GM23338 (cell line): ENCODE results near the gene UBALD2. TPM values are rescaled to one million over a fixed set of nuclear protein-coding genes. Genes with fewer than 3 reads are reported as not detected.

ENCODE experiments used
- ATAC-seq: fragments of 200-7000 bp; cut with Tn5 transposase; 3 replicates; pipeline ENCODE4 v1.9.1; 2020
- DNase-seq: peaks from one replicate; pipeline ENCODE4 v3.0.0-alpha.2; 2015; ENCODE audit warnings: low spot score
- H2AFZ ChIP-seq: fragments of 200-600 bp; sonication (generic); 2 replicates; pipeline ENCODE4 v1.8.0; 2016; ENCODE audit warnings: antibody characterized with exemption, mild to moderate bottlenecking, moderate library complexity
- H3F3A ChIP-seq: fragments of 200-600 bp; sonication (generic); replicated peaks from 2 replicates; pipeline ENCODE4 v1.8.0; 2017; ENCODE audit warnings: antibody characterized with exemption, mixed run types, low read depth
- H3K27ac ChIP-seq: fragments of 200-600 bp; sonication (generic); 2 replicates; pipeline ENCODE4 v1.6.1; 2016; ENCODE audit warnings: low read depth
- H3K27me3 ChIP-seq: fragments of 200-600 bp; sonication (generic); 2 replicates; pipeline ENCODE4 v1.8.0; 2016; ENCODE audit warnings: mild to moderate bottlenecking, mixed run types, moderate library complexity; ENCODE audit not compliant: insufficient read depth
- H3K36me3 ChIP-seq: fragments of 200-600 bp; sonication (generic); 2 replicates; pipeline ENCODE4 v1.8.0; 2016; ENCODE audit warnings: mild to moderate bottlenecking; ENCODE audit not compliant: insufficient read depth
- H3K4me1 ChIP-seq: fragments of 200-600 bp; sonication (generic); 2 replicates; pipeline ENCODE4 v1.8.0; 2016; ENCODE audit warnings: mild to moderate bottlenecking, moderate library complexity; ENCODE audit not compliant: insufficient read depth
- H3K4me2 ChIP-seq: fragments of 200-600 bp; sonication (generic); 2 replicates; pipeline ENCODE4 v1.7.1; 2017; ENCODE audit warnings: mixed run types
- H3K4me3 ChIP-seq: fragments of 200-600 bp; sonication (generic); 2 replicates; pipeline ENCODE4 v1.6.1; 2016; ENCODE audit warnings: mixed run types
- H3K79me2 ChIP-seq: fragments of 200-600 bp; sonication (generic); replicated peaks from 2 replicates; pipeline ENCODE4 v1.8.0; 2017; ENCODE audit warnings: mild to moderate bottlenecking; ENCODE audit not compliant: insufficient read depth
- H3K9me2 ChIP-seq: fragments of 200-600 bp; sonication (generic); 2 replicates; pipeline ENCODE4 v1.8.0; 2017; ENCODE audit not compliant: insufficient read depth
- H4K20me1 ChIP-seq: fragments of 200-600 bp; sonication (generic); replicated peaks from 2 replicates; pipeline ENCODE4 v1.8.0; 2017; ENCODE audit warnings: mild to moderate bottlenecking; ENCODE audit not compliant: insufficient read depth
- H3K27ac Mint-ChIP-seq: 2 replicates; pipeline ENCODE4 v1.8.0; 2020; ENCODE audit warnings: inconsistent platforms, mild to moderate bottlenecking, moderate library complexity, mixed read lengths
- H3K27me3 Mint-ChIP-seq: 3 replicates; pipeline ENCODE4 v1.8.0; 2022; ENCODE audit warnings: low read depth, mild to moderate bottlenecking, moderate library complexity, mixed read lengths, inconsistent platforms; ENCODE audit not compliant: insufficient read depth, poor library complexity
- H3K36me3 Mint-ChIP-seq: 3 replicates; pipeline ENCODE4 v1.8.0; 2021; ENCODE audit warnings: low read depth, mild to moderate bottlenecking, inconsistent platforms, moderate library complexity, mixed read lengths
- H3K4me1 Mint-ChIP-seq: 3 replicates; pipeline ENCODE4 v1.8.0; 2020; ENCODE audit warnings: mild to moderate bottlenecking, inconsistent platforms, mixed read lengths
- H3K4me3 Mint-ChIP-seq: 3 replicates; pipeline ENCODE4 v1.8.0; 2021; ENCODE audit warnings: moderate library complexity, mild to moderate bottlenecking, inconsistent platforms, mixed read lengths
- H3K9me3 Mint-ChIP-seq: 3 replicates; pipeline ENCODE4 v1.8.0; 2020; ENCODE audit warnings: moderate library complexity, mild to moderate bottlenecking, inconsistent platforms, mixed read lengths
- CREB1 ChIP-seq: fragments of 250-450 bp; sonication (Bioruptor Pico); IDR thresholded peaks from 2 replicates; pipeline ENCODE4 v1.5.0; 2020; ENCODE audit warnings: low read depth, mild to moderate bottlenecking, moderate library complexity
- EZH2 ChIP-seq: fragments of 200-600 bp; sonication (generic); IDR thresholded peaks from one replicate; pipeline ENCODE4 v1.8.0; 2017; ENCODE audit warnings: antibody characterized with exemption, mild to moderate bottlenecking, low read depth; ENCODE audit not compliant: unreplicated experiment
- EZH2phosphoT487 ChIP-seq: fragments of 200-600 bp; sonication (generic); IDR thresholded peaks from one replicate; pipeline ENCODE4 v1.8.1; 2018; ENCODE audit warnings: antibody characterized with exemption; ENCODE audit not compliant: unreplicated experiment
- JUNB ChIP-seq: IDR thresholded peaks from one replicate; pipeline ENCODE4 v1.6.1; 2016; ENCODE audit warnings: antibody characterized with exemption; ENCODE audit not compliant: unreplicated experiment
- NANOG ChIP-seq: IDR thresholded peaks from 2 replicates; pipeline ENCODE4 v1.6.1; 2016; ENCODE audit warnings: antibody characterized with exemption, borderline replicate concordance
- POLR2AphosphoS5 ChIP-seq: IDR thresholded peaks from 2 replicates; pipeline ENCODE4 v1.6.1; 2016; ENCODE audit warnings: antibody characterized with exemption, low read depth
- ZNF114 ChIP-seq: fragments of 250-450 bp; sonication (Bioruptor Pico); IDR thresholded peaks from 2 replicates; pipeline ENCODE4 v1.5.0; 2020; ENCODE audit warnings: mild to moderate bottlenecking, moderate library complexity
- polyA plus RNA-seq: library from polyadenylated mRNA; unstranded; fragments of >200 nt; fragmentation: Nextera tagmentation; extraction: Ambion mirVana; gene quantifications from 2 replicates; pipeline ENCODE4 v1.2.1, GENCODE V29; 2016
- total RNA-seq: library from RNA; depleted of rRNA; stranded (reverse); fragments of >200 nt; shearing (Covaris generic); gene quantifications from 2 replicates; pipeline ENCODE4 v1.2.3, GENCODE V29; 2014
- TF ChIP-seq, protein P1 (sequence below): IDR thresholded peaks from 2 replicates; pipeline ENCODE4 v1.6.1; 2016; ENCODE audit warnings: antibody characterized with exemption
- TF ChIP-seq, protein P2 (sequence below), 2 experiments: fragments of 200-600 bp in 1 of 2; sonication (generic) in 1 of 2; conservative IDR thresholded peaks; 2 replicates each; pipeline versions ENCODE4 v1.5.1 to v1.6.1; 2016 to 2017; ENCODE audit warnings: antibody characterized with exemption in 2 of 2, low read depth in 2 of 2, mild to moderate bottlenecking in 2 of 2, moderate library complexity in 1 of 2

The UBALD2 gene
- total and polyA plus RNA-seq, 2 experiments from 2014 or later: 2.2 to 3.1 TPM

DNA sequence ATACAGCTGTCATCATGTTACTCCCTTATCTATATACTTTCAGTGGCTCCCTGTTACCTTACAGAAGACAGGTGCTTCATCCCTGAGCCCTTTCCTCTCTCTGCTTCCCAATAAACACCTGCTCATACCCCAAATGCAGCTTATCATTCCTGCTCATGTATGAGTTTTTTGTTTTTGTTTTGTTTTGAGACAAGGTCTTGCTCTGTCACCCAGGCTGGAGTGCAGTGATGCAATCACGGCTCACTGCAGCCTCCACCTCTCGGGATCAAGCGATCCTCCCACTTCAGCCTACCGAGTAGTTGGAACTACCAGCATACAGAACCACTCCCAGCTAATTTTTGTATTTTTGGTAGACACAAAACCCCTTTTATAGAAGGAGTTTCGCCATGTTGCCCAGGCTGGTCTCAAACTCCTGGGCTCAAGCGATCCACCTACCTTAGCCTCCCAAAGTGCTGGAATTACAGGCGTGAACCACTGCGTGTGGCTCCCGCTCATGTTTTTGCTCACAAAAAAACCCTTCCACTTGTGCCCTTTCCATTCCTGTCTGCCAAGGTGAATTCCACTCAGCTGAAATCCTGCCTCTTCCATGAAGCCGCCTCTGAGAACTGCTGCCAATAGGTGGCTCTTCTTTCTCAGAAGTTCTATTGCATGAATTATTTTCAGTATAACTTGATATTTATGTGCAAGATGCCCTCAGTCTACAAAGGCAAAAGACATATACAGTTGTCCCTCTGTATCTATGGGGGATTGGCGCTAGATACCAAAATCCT is 16.9 kb upstream of the UBALD2 start:
- no peak overlapping the region for H3K27ac Mint-ChIP-seq
- DNase-seq: no peak

DNA sequence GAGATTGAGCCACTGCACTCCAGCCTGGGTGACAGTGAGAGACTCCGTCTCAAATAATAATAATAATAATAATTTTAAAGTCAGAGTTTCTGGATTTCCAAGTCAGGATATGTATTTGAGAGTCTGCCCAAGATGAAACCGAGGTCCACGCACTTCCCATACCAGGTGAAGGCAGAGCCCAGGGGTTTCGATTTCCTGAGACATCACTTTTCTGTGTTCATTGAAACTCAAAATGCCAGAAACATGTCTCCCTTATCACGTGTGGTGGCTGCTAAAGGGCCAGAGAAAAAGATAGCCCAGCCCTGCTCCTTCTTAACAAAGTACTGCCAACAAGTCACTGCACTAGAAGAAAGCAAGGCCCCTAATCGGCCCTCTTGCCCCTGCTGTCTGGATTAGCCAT is 15.0 kb upstream of the UBALD2 start:
- Histone ChIP-seq H4K20me1 (no peaks in the 10 kb centered on the region), H3K27me3 (no peaks in the 10 kb centered on the region), H3K27ac (no peak overlapping the region), H3K4me2 (no peak overlapping the region), H3K36me3 (no peaks in the 10 kb centered on the region), H3K4me3 (no peak overlapping the region), H3F3A (0 out of 2 replicates have a peak, but pooled peaks cover 3% of the 10 kb centered on the region), H3K79me2 (no peaks in the 10 kb centered on the region), H3K9me2 (no peaks in the 10 kb centered on the region), H3K4me1 (no peaks in the 10 kb centered on the region), H2AFZ (no peak overlapping the region)
- Mint-ChIP-seq H3K27ac (no peak overlapping the region), H3K36me3 (no peaks in the 10 kb centered on the region), H3K4me1 (peaks cover 7% of the 10 kb centered on the region), H3K4me3 (no peak overlapping the region), H3K9me3 (no peaks in the 10 kb centered on the region), H3K27me3 (peaks cover 2% of the 10 kb centered on the region)
- ATAC-seq (no peak), DNase-seq (no peak)
- TF ChIP-seq, protein P1, sequence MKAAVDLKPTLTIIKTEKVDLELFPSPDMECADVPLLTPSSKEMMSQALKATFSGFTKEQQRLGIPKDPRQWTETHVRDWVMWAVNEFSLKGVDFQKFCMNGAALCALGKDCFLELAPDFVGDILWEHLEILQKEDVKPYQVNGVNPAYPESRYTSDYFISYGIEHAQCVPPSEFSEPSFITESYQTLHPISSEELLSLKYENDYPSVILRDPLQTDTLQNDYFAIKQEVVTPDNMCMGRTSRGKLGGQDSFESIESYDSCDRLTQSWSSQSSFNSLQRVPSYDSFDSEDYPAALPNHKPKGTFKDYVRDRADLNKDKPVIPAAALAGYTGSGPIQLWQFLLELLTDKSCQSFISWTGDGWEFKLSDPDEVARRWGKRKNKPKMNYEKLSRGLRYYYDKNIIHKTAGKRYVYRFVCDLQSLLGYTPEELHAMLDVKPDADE: no peak
- TF ChIP-seq EZH2phosphoT487: no peak
- no peak for TF ChIP-seq EZH2
- no peak for TF ChIP-seq ZNF114 (CRISPR knock-in tag)
- TF ChIP-seq CREB1 (CRISPR knock-in tag): no peak
- TF ChIP-seq, protein P2, sequence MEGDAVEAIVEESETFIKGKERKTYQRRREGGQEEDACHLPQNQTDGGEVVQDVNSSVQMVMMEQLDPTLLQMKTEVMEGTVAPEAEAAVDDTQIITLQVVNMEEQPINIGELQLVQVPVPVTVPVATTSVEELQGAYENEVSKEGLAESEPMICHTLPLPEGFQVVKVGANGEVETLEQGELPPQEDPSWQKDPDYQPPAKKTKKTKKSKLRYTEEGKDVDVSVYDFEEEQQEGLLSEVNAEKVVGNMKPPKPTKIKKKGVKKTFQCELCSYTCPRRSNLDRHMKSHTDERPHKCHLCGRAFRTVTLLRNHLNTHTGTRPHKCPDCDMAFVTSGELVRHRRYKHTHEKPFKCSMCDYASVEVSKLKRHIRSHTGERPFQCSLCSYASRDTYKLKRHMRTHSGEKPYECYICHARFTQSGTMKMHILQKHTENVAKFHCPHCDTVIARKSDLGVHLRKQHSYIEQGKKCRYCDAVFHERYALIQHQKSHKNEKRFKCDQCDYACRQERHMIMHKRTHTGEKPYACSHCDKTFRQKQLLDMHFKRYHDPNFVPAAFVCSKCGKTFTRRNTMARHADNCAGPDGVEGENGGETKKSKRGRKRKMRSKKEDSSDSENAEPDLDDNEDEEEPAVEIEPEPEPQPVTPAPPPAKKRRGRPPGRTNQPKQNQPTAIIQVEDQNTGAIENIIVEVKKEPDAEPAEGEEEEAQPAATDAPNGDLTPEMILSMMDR (conservative IDR thresholded peaks at IDR 0.05; ENCODE audit: low read depth in 2 of 2): no peak
- no peak for TF ChIP-seq POLR2AphosphoS5
- TF ChIP-seq JUNB: no peak
- no peak for TF ChIP-seq NANOG

More for the DNA sequence above, 16.9 kb upstream of the UBALD2 start:
- no peak for ATAC-seq
- H3K27me3 Mint-ChIP-seq: peaks cover 15% of the 10 kb centered on the region
- TF ChIP-seq NANOG: no peak
- TF ChIP-seq JUNB: no peak
- no peak for TF ChIP-seq POLR2AphosphoS5
- TF ChIP-seq, protein P2 (conservative IDR thresholded peaks at IDR 0.05; ENCODE audit: low read depth in 2 of 2): peak in 1 of 2 experiments; percentile 27; a peak in 2 of 4 replicates
- no peak overlapping the region for H3K4me3 ChIP-seq
- H3K9me3 Mint-ChIP-seq: no peaks in the 10 kb centered on the region
- H3K4me1 ChIP-seq: no peaks in the 10 kb centered on the region
- no peak overlapping the region for H3K4me2 ChIP-seq
- H3K27me3 ChIP-seq: 0 out of 2 replicates have a peak, but pooled peaks cover 3% of the 10 kb centered on the region
- 0 out of 2 replicates have a peak, but pooled peaks cover 3% of the 10 kb centered on the region for H3F3A ChIP-seq
- no peaks in the 10 kb centered on the region for H3K79me2 ChIP-seq
- peaks cover 7% of the 10 kb centered on the region for H3K4me1 Mint-ChIP-seq
- H3K9me2 ChIP-seq: no peaks in the 10 kb centered on the region
- peak overlapping the region; percentile 29; the same call in 1 of the 2 replicates for H2AFZ ChIP-seq
- no peak overlapping the region for H3K27ac ChIP-seq
- no peaks in the 10 kb centered on the region for H3K36me3 Mint-ChIP-seq
- no peaks in the 10 kb centered on the region for H3K36me3 ChIP-seq
- H3K4me3 Mint-ChIP-seq: no peak overlapping the region
- H4K20me1 ChIP-seq: no peaks in the 10 kb centered on the region
